Skin epidermis (tissue), 12 donors: ENCODE measurements around the gene TP63.

ENCODE experiments used
- H3K27ac ChIP-seq, 21 experiments: fragments of 200-600 bp; sonication (generic) in 11 of 21; one replicate each; pipeline ENCODE4 v1.5.0; 2020; ENCODE audit warnings: mild to moderate bottlenecking in 3 of 21, inconsistent platforms in 2 of 21, moderate library complexity in 2 of 21
- H3K4me3 ChIP-seq, 7 experiments: fragments of 200-600 bp; sonication (generic) in 2 of 7; one replicate each; pipeline ENCODE4 v1.5.0; 2020; ENCODE audit warnings: inconsistent platforms in 2 of 7, mild to moderate bottlenecking in 2 of 7, moderate library complexity in 1 of 7

The TP63 gene

DNA sequence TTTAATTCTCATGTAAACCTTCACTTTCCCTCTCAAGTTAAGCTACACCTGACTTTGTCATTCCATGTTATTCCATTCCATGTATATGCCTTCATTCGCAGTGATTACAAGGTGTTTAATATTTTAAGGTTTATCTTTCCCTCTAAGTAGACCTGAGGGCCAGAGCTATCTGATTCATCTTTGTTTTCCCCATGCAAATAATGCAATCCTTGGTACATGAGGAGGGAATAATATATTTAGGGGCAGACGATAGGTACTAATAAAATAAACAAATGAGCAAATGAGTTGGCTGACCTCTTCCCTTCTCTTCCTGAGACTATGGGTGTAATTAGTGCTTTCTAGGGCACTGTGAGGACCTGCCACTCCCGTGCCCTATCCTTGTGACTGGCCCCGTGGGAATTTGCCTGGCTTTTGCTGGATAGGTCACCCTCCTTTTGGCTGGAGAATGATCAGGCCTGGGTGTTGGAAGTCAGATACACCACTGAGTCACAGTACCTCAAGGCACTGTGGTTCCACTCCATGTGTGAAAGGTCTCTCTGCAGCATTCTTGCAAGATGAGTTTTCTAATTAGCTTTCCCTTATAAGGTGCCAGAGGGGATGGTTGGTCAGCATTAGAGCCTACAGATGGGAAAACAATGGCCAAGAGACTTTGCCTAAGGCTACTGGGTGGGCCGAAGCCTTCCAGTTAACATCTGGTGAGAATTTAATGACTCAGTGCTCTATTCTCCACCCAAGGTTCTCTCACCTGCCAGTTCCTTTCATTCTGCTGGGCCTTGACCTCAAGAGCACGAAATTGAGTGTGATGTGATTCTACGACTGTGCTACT lies 306.3 kb downstream of the TP63 start:
- peak overlapping the region in 15 of 21 experiments; percentile 13 to 69 (median 47) for H3K27ac ChIP-seq
- H3K4me3 ChIP-seq: no peak overlapping the region

DNA sequence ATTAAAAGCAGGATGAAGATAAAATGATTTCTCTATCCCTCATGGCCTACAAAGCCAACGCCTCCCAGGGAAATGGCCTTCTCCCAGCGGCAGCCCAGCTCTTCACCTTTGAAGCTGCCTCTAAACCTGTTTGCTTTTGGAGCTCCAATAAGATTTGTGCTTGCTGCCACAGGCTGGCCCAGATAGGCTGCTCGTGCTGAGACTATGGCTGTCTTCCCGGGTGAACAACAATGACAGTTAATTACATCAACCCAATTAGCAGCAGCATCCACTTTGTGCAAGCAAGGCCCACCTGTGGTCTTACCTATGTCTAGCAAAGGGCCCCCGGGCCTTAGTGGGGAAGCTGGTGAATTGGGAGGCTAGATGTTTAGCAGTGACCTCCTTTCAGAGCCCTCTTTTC lies 309.9 kb downstream of the TP63 start:
- H3K4me3 ChIP-seq: no peak overlapping the region
- peak overlapping the region in 17 of 21 experiments; percentile 8 to 87 (median 65) for H3K27ac ChIP-seq

DNA sequence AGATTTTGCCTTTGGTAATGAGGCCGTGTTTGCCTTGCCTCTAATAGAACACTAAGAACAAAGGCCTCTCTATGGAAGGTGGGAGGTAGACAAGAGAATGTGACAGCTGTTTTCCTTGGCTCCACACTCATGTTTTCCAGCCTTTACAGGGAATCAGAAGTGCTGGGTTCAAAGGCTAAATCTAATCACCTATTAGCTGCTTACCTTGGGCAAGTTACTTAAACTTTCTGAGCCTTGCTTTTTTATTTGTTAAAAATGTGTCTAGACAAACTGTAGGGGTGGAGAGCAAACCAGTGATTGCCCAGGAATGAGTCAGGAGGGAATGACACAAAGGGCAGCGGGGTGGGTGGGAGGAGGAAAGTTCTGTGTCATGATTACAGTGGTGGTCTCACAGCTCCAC lies 310.5 kb downstream of the TP63 start:
- Histone ChIP-seq H3K27ac (peak overlapping the region in 16 of 21 experiments; percentile 8 to 87 (median 67)), H3K4me3 (no peak overlapping the region)

DNA sequence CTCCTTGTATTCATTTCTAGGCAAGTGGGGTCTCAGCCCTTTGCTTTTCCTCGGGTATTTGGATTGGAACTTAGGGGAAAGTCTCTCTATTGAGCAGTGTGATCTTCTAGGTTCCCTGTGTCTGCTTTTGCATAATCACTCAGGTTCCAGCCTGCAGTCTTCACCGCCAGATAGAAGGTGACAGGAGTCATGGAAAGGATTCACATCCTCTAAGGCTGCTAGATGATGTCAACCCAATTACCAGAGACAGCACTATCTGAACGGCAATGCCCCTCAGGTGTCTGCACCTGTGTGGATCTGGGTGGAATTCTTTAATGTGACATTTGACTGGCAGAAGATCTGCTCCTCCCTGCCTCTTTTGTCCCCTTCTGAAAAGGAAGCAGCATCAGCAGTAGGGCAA lies 311.8 kb downstream of the TP63 start:
- H3K4me3 ChIP-seq: no peak overlapping the region
- peak overlapping the region in 19 of 21 experiments; percentile 20 to 87 (median 71) for H3K27ac ChIP-seq

GRCh38 chr3:189944285-189945145 lies 313.3 kb downstream of the TP63 start:
- Histone ChIP-seq H3K4me3 (no peak overlapping the region), H3K27ac (peak overlapping the region in 20 of 21 experiments; percentile 36 to 87 (median 74))

- no peak overlapping the region for H3K4me3 ChIP-seq
- peak overlapping the region in 7 of 21 experiments; percentile 14 to 71 (median 40) for H3K27ac ChIP-seq
Measured at GRCh38 chr3:189945935-189946709, 314.9 kb downstream of the TP63 start.
